HG03159 (cell line): ENCODE results near the gene NAGPA.

Experiments used
- ATAC-seq: cut with Tn5 transposase; IDR thresholded peaks from one replicate; pipeline ENCODE4 v1.9.1; 2021; ENCODE audit warnings: mild to moderate bottlenecking, moderate library complexity; ENCODE audit not compliant: unreplicated experiment

NAGPA gene

GRCh38 chr16:5031601-5032000, 2.1 kb downstream of the NAGPA start:
- no peak for ATAC-seq

- ATAC-seq: no peak
Observed at GRCh38 chr16:5030251-5030870, 3.4 kb downstream of the NAGPA start.

- ATAC-seq: no peak
Observed at GRCh38 chr16:5028950-5029475, 4.7 kb downstream of the NAGPA start.

DNA sequence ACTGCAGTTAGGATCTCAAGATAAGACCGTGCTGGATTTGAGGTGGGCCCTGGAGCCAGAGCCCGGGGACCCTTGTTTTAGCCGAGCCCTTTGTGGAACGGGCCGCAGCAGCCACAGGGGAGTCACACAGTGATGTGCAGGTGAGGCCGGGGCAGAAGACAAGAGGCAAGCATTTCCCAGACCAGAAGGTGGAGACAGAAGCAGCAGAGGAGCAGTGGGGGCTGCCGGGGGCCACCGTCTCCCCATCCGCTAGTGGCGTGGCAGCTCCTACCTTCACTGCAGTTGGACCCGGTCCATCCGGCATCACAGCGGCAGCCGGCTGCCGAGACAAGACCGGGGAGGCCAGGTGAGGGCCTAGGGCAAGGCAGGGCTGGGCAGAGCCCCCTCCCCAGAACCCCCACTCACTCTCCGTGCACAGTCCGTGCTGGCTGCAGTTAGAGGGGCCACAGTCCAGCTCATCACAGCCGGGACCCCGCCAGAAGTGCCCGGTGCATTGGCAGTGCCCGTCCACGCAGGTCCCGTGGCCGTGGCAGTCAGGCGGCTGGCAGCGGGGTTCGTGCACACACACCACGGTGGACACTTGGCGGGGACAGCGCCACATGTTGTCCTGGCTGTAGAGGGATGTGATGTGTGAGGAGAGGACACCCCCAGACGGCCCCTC, 6.0 kb downstream of the NAGPA start:
- no peak for ATAC-seq

- no peak for ATAC-seq
Observed at GRCh38 chr16:5027086-5027485, 6.6 kb downstream of the NAGPA start.

DNA sequence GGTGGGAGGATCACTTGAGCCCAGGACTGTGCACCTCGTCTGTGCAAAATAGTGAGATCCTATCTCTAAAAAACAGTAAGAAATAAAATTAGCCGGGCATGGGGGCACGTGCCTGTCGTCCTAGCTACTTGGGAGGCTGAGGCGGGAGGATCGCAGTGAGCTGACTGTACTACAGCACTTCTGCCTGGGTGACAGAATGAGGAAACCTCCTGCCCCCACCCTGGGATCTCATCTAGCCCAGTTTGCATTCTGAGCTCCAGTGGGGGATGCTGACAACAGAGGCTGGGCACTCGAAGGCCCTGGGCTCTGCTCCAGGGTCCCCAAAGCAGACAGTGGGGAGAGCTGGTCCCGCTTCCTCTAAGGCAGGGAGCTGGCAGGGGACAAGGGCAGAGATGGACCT, 7.1 kb downstream of the NAGPA start:
- ATAC-seq: no peak

DNA sequence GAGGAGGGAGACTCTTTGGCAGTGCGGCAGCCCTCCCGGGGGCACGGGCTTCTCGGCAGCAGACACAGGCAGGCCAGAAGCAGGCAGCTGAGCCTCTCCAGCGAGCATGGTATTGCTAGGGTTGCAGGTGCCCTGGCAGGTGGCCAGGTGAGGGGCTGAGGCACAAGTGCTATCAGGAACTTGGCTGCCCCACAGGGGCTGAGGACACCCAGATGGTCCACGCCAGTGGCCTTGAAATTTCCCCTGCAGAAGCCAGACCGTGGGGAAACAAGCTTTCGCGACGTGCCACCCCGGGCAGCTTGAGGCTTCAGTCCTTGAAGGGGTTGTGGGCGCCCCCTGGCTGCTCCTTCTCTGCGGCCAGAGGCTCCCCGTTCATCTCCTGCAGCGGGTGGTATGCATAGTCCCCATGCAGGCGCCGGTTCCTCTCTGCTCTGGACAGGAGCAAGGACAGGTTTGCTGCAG, 8.5 kb downstream of the NAGPA start:
- no peak for ATAC-seq

DNA sequence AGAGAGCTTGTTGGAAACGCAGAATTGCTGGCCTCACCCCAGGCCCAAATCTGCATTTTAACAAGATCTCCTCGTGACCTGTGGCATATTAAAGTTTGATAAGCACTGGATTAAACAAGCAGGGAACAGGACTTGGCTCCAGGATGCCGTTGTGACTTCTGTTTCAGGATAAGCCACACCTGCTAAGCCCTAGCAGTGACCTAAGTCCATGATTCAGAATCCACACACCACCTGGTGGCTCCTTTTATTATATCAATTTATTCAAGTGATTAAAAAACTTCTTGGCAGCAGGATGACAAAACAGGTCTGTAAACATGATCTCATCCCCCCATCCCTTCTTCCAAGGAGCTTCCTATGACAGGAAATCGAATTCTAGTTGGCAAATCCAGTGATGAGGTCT, 9.1 kb downstream of the NAGPA start:
- ATAC-seq: no peak

- no peak for ATAC-seq
Observed at GRCh38 chr16:5022521-5022920, 11.2 kb downstream of the NAGPA start.

DNA sequence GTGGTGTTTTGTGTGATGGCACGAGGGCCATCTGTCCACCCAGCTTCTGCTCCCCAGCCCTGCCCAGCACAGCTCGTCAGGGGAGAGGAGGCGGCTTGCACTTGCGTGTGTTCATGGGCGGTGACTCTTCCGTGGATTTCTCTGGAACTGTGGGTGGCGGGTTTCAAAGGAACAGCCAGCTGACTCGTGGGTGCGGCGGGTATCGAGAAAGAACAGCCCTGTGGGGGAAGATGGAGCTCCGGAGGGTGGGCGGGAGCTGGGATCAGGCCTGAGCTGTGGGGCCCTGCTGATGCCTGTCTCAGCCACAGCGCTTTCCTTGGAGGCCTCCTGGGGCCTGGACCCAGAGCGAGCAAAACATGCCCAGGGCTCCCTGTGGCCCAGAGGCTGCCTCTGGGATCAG, 13.2 kb downstream of the NAGPA start:
- no peak for ATAC-seq

- ATAC-seq: no peak
Observed at GRCh38 chr16:5019775-5020174, 14.0 kb downstream of the NAGPA start.

- ATAC-seq: no peak
Observed at GRCh38 chr16:5018793-5019192, 14.9 kb downstream of the NAGPA start.

- ATAC-seq: no peak
Observed at GRCh38 chr16:5017678-5017969, 16.1 kb downstream of the NAGPA start.

GRCh38 chr16:5016967-5017677, 16.6 kb downstream of the NAGPA start:
- ATAC-seq: no peak

- no peak for ATAC-seq
Observed at GRCh38 chr16:5015887-5016286, 17.8 kb downstream of the NAGPA start.

DNA sequence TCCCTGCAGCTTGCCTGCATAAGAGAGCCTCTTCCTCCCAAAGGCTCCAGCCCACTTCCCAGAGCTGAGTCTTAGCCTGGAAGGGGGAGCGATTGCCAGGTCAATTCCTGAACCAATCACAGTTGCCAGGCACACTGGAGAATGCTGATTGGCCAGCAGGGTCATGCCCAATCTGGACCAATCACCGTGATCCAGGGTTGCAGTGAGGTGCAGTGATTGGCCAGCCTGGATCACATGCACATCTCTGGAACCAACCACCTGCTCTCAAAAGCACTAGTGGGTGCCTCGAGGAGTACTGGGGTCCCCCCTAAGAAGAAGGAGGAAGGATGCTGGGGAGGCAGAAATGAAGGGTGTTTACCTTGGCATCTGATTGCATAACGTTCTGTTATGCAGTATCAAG, 18.4 kb downstream of the NAGPA start:
- ATAC-seq: no peak

- no peak for ATAC-seq
Observed at GRCh38 chr16:5012887-5013286, 20.8 kb downstream of the NAGPA start.

DNA sequence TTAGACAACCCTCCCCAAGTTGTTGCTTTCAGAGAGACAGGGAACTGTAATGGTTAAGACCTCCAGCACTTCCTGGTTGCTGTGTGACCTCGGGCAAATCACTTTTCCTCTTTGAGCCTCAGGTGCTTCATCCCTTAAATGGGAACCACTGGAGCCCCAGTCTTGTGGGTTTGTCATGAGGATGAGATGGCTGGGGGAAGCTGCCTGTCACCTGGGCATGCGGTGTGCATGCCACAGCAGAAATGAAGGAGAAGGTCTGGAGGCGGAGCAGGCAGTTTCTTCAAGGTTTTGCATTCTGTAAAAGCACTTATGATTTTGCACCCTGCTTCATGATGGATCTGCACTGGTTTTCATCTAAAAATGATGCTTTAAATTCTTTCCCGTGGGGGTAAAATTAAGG, 22.1 kb downstream of the NAGPA start:
- no peak for ATAC-seq

DNA sequence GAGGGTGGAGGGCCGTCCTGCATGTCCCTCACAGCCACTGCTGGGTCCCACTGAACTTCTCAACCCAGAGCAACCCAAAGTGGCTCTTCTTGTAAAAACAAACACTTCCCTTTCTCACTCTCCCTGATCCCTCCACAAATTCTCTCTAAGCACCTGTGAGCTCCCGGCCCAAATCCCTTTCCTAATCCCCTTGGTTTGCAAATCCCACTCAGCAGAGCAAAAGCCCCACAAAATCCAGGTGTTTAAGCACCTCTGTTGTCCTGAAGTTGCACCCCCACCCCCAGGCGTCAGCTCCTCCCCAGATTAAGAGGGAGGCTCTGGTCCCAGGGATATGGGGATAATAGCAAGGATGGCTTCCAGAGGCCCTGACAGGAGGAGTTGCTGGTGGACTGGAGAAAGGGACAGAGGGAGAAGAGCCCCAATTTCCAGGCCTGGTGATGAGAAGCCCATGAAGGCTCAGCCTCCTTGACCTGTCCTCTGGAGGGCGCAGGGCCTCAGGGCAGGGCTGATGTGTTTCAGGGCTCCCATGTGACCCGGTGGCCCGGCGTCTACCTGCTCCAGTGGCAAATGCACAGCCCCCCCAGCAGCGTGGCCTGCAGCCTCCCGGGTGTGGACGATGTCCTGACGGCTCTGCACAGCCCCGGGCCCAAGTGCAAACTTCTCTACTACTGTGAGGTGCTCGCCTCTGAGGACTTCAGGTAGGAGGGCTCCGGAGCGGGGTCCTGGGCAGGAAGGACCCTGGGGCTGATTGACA, 23.0 kb downstream of the NAGPA start:
- ATAC-seq: no peak

DNA sequence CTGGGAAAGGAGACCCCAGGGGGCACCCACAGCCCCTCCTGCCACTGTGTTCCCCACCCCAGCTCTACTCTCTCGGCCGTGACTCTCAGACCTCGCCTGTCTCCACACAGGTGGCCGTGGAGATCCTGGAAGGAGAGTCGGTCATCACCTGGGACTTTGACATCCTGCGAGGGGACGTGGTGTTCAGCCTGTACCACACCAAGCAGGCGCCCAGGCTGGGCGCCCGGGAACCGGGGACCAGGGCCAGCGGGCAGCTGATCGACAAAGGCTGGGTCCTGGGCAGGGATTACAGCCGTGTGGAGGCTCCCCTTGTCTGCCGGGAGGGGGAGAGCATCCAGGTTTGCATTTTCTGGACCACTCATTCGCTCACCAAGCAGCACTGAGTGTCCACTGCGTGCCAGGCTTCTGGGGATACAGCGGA, 25.4 kb downstream of the NAGPA start:
- ATAC-seq: no peak

GRCh38 chr16:5007256-5007655, 26.5 kb downstream of the NAGPA start:
- no peak for ATAC-seq
